Activated gamma-delta T cell treated with anti-CD3 and anti-CD28 coated beads, Interleukin-2, amount 50 U/mL, for 16 hours (primary cell): ENCODE measurements around the gene U2AF2.

ENCODE experiments used
- DNase-seq: peaks from one replicate; pipeline ENCODE4 v3.0.0-alpha.2; 2020; ENCODE audit warnings: low read depth

The U2AF2 gene

GRCh38 chr19:55689411-55690108 is 34.7 kb downstream of the U2AF2 start:
- DNase-seq = no peak

- DNase-seq = no peak
Observed at GRCh38 chr19:55690109-55690768, 35.4 kb downstream of the U2AF2 start.

GRCh38 chr19:55690769-55691545 is 36.1 kb downstream of the U2AF2 start:
- DNase-seq = no peak

- DNase-seq = no peak
Observed at GRCh38 chr19:55691561-55692481, 37.0 kb downstream of the U2AF2 start.

DNA sequence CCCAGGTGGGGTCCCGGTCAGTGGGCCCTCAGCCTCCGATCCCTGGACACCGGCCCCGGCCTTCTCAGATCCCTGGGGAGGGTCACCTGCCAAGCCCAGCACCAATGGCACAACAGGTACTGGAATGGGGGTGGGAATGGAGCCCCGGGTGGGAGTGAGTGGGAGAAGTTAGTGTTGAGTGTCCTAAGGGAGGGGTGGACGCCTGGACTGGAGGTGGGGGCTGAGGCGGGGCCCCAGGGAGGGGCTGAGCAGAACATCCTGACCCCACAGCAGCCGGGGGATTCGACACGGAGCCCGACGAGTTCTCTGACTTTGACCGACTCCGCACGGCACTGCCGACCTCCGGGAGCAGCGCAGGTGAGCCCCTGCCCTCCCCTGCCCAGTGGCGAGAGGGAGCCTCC is 37.8 kb downstream of the U2AF2 start:
- no peak for DNase-seq

- DNase-seq = no peak
Observed at GRCh38 chr19:55693336-55693974, 38.6 kb downstream of the U2AF2 start.

GRCh38 chr19:55694241-55694655 is 39.4 kb downstream of the U2AF2 start:
- no peak for DNase-seq

- DNase-seq = no peak
Observed at GRCh38 chr19:55694656-55695491, 40.0 kb downstream of the U2AF2 start.

DNA sequence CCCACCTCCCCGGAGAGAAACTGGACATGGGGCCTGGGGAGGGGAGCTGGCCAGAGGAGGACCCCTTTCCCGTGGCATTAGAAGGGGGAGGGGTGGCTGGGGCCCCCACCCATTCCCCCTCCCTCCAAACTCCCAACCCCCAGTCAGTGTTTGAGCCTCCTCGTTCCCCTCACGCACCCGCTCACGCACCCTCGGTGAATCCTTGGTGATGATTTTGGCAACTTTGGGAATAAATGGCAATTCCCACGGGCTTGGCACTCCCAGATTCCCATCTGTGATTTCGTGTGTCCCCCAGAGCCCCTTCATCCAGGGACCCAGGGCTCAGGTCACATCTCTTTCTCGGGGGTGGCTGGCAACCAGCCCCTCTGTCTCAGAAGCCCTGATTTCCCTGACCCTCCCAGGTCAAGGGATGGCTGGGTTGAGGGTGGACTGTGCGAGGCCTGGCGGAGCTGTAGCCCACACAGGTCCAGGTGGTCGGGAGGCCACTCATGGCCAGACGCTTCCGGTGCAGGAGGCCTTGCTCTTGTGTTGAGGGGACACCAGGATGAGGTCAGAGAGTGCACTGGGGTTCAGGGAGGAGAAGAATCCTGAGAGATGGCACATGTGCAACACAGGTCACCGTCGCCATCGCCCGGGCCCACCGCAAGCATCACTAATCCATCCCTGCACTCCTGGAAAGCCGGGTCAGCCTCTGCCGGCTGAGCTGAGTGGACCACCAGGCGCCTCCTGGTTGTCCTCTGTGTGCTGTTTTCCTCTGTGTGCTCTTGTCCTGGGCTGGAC is 40.9 kb downstream of the U2AF2 start:
- no peak for DNase-seq

DNA sequence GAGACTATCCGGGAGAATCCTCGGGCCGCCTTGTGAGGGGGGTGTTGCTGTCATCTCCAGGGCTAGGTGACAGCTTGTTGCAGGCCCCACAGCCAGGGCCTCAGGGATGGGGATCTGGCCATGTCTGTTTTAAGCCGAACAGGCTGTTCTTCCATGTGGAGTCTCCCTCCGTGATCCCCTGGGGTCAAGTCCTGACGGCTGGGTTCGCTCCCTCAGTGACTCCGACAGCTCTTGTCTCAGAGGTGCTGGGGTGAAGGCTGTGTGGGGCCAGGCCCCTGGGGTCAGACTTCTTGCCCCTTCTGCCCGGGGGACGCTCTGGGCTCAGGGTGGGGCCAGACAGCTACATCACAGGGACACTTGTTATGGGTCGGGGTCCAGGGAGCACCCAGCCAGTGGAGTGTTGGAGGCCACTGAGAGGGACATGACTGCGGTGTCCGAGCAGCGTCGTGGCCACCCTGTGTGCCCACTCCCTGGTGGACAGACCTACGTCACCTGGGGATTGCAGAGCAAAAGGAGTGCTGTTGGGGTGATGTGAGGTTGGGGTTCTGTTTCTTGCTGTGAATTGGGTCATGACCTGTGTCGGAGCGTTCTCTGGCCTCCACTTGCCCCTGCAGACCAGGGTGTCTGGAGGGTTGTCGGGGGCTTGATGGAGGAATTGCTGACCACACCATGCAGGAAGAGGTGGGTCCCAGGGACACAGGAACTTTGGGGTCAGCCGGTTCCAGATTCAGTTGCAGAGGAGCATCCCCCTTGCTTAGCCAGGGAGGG is 41.6 kb downstream of the U2AF2 start:
- DNase-seq = no peak

DNA sequence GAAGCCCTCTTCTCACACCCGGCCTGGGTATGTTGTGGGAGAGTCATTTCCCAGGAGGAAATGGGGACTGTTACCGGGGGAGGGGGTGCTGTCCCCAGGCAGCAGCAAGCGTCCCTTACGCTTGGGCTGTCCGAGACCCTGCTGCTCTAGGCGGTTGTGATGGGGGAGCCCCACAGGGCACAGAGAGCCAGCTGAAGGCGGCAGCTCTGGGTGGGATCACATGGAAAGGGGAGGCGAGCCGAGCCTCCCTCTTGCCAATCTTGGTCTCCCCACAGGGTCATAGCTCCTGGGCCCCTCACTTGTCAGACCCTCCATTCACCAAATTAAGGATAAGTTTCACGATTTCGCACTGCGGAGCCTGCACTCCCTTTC is 42.2 kb downstream of the U2AF2 start:
- DNase-seq = no peak

GRCh38 chr19:55697698-55698097 is 42.9 kb downstream of the U2AF2 start:
- no peak for DNase-seq

DNA sequence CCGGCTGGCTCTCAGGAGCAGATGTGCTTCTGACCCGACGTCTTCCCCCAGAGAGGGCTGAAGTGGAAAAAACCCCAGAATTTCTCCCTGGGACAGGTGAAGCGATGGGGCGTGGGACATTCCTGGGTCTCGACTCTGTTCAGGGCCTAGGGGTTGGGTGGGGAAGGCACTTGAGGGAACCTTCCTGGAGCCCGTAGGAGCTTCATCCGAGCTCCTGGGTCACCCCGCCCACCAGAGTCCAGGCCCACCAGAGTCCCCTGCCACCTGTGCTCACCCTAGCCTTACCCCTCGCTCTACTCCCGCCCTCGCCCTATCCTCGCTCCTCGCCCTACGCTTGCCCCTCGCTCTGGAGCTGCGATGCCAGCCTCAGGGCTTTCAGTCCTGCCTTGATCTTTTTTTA is 43.4 kb downstream of the U2AF2 start:
- DNase-seq = no peak

DNA sequence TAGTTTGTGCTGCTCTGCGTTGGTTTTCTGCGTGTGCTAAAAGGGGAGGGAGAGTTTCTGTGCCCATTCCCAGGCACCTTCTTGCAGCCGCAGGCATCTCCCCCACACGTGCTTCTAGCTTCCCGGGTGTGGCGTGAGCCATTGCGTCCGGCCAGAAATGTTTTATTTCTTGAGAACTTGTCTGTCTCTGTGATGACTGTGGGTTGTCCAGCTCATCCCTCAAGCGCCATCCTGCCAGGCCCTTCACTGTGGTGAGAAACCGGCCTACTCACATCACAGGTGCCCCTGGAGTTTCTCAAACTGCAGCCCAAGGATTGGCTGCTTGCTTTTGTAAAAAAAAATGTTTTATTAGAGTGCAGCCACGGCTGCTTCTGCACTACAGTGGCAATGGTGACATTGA is 44.4 kb downstream of the U2AF2 start:
- DNase-seq = no peak

GRCh38 chr19:55700813-55701212 is 46.0 kb downstream of the U2AF2 start:
- no peak for DNase-seq

- DNase-seq = no peak
Observed at GRCh38 chr19:55702131-55702627, 47.3 kb downstream of the U2AF2 start.

GRCh38 chr19:55703790-55704215 is 49.0 kb downstream of the U2AF2 start:
- no peak for DNase-seq

DNA sequence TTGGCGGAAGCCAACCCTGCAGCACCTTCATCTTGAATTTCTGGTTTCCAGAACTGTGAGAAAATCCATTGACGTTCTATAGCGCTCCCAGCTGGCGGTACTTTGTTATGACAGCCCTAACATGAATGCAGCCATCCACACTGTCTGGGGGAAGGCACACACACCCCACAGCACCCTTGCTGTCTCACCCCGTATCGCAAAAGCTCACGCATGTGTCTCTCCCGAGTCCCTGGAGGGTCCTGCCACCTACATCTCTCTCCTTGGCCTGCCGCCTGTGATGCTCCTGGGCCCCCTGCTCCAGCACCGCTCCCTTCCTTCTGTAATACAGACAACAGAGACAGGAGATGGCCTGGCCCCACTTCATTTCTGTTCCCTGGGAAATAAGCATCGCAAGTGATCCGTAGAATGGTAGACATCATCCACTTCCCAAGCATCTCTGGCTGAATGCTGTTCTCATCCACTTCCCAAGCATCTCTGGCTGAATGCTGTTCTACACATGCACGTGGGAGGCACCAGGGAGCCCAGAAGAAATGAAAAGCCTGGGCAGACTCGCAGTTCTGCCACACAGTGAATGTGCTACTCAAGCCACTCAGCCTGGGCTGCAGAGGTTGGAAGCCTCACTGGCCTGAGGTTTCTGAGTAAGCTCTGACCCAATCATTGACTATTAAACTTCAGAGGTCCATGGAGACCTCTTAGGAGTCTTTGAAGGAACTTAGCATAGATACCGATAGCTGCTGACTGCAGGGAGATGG is 49.8 kb downstream of the U2AF2 start:
- DNase-seq = no peak
